ENCODE data around the gene MASP1. TPM values are rescaled to one million over a fixed set of nuclear protein-coding genes. Genes with fewer than 3 reads are reported as not detected.

MASP1 gene
- total RNA-seq, 1 donor from 2014 or later: 16.4 TPM

DNA sequence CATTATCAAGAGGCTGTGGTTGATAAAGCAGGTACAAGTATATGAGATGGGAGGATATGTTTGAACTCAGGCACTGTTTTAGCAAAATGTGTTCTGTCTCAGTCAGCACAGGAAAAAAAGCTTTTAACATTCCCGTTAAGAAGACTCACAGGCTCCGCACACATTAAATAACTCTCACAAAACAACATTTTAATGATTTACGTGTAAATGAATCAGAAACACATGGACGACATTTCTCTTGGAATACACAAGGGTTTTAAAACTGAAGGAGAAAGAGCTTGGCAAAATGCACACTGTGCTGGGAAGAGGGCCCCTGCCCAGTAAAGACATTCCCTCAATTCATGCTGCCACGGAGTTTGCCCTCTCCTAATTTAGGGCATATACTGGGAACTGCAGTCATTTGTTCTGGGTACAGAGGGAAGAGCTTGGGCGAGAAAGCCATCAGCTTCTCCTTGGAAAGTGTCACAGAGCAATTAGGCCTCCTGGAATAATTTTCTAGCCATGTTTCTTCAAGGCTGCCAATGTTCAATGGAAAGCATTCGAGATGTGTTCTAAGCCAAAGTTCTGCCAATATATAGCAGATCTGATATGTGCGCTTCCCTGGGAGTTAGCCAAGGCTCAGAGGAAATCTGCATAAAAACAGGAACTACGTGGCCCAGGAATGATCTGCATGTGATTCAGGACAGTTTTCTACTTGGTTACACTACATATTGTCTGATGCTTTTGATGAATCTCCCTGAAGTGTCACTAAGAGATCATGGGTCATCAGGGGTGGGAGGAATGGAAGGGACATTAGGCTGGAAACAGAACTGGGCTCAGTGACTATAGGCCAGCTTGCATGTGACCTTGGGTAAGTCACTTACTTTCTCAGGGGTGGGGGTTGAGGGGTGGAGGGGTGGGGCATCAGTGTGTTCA lies 2.2 kb upstream of the MASP1 start:
- DNase-seq (ENCODE audit: low spot score): no peak

GRCh38 chr3:187292631-187293515 lies 1.3 kb upstream of the MASP1 start:
- no peak for DNase-seq (ENCODE audit: low spot score)

DNA sequence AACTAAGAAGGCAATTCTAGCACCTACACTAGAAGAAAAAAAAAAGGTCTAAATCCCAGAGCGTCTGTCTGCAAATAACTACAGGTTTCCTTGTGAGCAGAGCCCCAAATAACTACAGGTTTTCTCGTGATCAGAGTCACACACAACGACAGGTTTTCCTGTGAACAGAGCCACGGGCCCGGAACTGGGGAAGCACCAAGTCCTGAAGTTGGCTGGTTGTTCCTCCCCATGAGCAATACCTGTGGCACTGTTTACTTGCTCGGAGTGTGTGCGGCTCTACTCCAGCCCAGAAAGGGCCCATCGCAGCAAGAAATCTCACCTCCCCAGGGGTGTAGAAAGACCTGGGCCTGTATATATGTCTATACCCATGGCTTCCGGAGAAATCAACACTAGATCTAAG lies 644 bp upstream of the MASP1 start:
- no peak for DNase-seq (ENCODE audit: low spot score)

DNA sequence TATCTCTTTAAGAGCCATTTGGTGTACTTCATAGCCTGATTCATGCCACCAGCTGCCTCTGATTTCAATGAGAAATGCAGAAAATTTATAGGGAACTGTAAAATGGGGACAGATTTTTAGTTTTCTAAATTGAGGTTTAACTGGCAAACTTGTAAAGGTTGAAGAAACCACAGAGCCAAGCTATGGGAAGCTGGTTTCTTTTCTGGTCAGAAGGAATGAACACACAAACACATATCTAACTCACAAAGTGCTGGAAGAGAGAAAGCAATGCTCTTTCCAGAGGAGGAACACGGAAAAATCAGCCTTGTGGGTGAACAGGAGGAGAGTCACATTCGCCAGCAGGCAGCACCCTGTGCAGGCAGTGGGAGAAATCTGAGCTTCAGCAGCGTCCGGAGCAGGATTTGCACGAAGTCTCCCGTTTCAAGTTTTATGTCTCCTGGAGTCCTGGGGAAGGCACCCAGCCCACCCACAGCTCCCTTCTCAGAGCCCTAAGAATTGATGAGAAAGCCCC lies 481 bp downstream of the MASP1 start:
- DNase-seq (ENCODE audit: low spot score): no peak

DNA sequence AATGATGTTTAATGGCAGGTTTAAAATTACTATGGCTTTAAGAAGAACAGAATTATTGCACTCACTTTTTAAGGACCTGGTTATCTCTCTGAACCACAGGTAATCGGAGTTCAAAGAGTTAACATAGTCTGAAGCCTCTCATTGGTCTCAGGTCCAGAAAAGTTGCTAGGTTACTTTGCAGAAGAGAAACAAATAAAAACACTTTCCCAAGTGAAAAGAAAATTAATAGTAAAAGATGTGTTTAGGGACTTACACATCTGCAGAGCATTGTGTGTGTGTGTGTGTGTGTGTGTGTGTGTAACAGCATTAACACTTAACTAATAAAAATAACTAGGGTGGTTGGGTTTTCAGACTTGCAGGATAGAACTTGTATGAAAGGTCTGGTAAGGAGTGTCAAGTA lies 1.0 kb downstream of the MASP1 start:
- no peak for DNase-seq (ENCODE audit: low spot score)

DNA sequence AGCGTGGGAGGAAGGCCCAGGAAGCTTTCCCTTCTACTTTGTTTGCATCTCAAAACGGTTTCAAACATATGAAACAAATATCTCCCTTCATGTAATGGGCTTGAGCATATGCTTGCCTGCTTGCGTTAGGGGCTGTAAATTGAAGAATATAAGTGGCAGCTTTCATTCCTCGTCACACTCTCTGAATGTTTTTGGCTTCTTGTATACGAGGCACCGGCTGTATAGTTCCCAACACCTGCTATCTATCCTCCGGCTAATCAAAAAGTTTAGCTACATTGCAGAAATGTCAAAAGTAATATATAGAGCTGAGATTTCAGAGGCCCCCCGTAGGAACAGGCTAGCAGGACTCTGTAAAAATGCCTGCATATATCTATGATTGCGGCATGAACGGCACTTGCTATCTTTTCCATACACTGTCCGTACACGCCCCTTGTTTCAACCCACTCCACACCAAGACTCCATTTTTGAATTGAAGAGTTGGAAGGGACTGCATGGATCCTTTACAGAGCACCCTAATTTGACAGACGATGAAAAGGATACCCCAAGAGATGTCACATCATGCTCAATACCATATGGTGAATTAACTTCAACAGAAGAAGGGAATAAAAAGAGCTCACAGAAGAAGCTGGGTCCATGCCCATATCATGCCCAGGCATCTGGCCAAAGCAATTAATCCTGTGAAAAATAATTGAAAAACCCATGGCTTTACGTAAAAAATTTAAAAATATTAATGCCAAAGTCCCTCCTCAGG lies 2.5 kb downstream of the MASP1 start:
- DNase-seq (ENCODE audit: low spot score): no peak

- DNase-seq (ENCODE audit: low spot score): no peak
Measured at GRCh38 chr3:187288131-187288854, 3.2 kb downstream of the MASP1 start.

- DNase-seq (ENCODE audit: low spot score): no peak
Measured at GRCh38 chr3:187287256-187287655, 4.3 kb downstream of the MASP1 start.

DNA sequence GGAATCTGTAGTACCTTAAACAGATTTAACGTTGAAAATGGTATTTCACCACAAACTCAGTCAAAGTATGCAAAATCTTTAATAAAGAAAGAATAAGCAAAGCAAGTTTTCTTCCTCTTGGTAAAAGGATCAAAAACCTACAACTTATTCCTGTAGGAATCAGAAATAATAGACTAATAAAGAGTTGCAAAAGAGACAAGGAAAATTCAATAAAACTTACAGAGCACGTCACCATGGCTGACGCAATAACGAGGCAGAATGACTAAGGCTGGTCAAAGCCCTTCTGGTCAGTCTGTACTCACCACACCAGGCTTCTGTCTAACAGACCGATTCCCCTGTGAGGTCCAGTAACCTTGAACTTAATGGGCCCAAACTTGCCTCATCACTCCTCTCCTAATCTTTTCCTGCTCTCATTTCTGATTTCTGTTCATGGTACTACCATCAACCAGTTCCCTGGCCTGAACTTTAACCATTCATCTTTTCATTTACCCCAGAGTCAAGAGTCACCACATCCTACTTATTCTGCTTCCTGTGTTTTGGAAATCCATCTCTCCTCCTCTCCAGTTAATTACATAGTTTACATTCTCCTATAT lies 5.0 kb downstream of the MASP1 start:
- DNase-seq (ENCODE audit: low spot score): no peak

GRCh38 chr3:187281191-187281714 lies 10.3 kb downstream of the MASP1 start:
- no peak for DNase-seq (ENCODE audit: low spot score)

GRCh38 chr3:187280644-187281043 lies 10.9 kb downstream of the MASP1 start:
- no peak for DNase-seq (ENCODE audit: low spot score)

- DNase-seq (ENCODE audit: low spot score): no peak
Measured at GRCh38 chr3:187277129-187277462, 14.4 kb downstream of the MASP1 start.

DNA sequence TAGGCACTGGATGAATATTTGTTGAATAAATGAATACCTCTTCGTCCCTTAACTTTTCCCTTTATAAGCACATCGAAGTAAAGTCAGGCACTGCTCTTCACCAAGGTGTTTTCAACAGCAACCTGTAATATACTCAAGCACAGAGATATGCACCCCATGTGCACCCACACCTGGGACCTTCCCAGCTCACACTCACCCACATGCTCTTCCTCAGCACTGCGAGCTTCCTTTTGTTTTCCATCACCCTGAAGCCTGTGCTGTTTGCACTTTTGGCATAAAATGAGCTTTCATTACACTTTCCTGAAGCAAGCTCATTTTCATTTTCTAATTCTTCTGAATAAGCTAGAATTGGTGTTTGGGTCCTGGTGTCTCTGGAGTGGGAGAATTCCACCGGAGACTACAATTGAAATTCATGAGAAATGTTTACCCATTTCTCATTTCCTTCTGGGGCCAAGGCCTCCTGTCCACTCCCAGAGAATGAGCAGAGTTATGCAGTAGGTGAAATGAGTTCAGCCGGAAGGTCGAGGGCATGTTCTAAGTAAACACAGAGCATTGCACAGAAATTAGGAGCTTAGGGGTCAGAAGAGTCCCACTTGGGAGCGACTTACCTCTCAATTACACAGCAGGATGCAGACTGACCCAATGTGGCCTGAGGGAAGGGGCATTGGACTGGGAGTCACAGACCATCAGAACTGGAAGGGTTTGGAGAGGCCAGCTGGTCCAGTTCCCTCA lies 15.0 kb downstream of the MASP1 start:
- DNase-seq (ENCODE audit: low spot score): no peak

DNA sequence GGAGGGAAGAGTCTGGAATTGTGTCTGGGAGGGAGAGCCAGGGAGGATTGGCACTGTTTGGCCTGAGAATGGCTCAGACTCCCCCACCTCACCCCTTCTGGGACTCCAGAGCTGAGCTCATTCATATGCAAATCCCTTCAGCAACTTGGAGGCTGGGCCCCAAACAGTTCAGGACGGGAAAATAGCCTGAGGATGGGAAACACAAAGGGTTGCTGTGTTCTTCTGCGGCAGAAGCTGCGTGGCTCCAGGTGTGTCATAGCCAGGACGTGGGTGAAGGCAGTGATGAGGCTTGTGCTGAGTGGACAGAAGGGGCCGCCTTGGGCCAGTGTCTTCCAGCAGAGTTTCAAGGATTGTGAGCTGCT lies 16.6 kb downstream of the MASP1 start:
- no peak for DNase-seq (ENCODE audit: low spot score)

GRCh38 chr3:187274315-187274976 lies 17.1 kb downstream of the MASP1 start:
- DNase-seq (ENCODE audit: low spot score): no peak

DNA sequence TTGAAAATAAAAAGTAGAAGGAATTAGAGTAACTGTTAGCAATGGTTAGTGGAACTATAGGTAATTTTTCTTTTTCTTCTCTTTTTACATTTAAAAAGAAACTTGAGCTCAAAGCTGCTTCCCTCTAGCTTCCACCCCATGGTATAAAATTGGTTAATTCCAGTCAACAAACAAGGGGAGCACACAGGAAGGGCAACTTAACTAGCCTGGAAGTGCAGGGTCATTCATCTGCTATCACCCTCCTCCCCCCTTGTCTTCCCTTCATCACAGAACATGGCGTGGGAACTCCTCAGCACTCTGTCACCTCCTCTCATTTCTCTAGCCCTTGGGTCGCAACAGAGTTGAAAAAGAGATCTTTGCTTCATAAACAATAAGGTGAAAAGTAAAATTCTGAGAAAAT lies 20.0 kb downstream of the MASP1 start:
- no peak for DNase-seq (ENCODE audit: low spot score)

DNA sequence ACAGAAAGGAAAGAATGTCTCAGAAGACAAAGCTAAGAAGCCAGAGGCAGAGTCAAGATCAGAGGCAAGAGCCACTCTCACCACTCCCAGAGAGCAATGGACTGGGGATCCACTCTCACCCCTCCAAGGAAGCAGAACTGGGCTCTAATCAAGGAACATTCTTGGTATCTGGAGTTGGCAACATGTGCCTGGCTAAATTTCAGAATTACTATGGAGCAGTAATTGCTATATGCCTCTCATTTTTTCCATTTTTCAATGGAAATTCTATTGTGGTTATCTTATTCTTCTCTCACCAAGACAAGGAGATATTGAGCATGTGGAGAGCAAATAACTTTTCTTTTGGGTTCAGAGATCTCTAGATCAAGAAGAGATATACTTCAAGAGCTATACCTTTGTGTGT lies 22.1 kb downstream of the MASP1 start:
- no peak for DNase-seq (ENCODE audit: low spot score)

GRCh38 chr3:187267306-187267705 lies 24.2 kb downstream of the MASP1 start:
- no peak for DNase-seq (ENCODE audit: low spot score)

- DNase-seq (ENCODE audit: low spot score): no peak
Measured at GRCh38 chr3:187266691-187267090, 24.8 kb downstream of the MASP1 start.

Data from ureter (tissue), 1 donor.